GM19467 (cell line): ENCODE data around the gene CBX4.

Source experiments
- ATAC-seq: cut with Tn5 transposase; IDR thresholded peaks from one replicate; pipeline ENCODE4 v1.9.1; 2021; ENCODE audit warnings: mild to moderate bottlenecking, moderate library complexity; ENCODE audit not compliant: unreplicated experiment

The CBX4 gene

DNA sequence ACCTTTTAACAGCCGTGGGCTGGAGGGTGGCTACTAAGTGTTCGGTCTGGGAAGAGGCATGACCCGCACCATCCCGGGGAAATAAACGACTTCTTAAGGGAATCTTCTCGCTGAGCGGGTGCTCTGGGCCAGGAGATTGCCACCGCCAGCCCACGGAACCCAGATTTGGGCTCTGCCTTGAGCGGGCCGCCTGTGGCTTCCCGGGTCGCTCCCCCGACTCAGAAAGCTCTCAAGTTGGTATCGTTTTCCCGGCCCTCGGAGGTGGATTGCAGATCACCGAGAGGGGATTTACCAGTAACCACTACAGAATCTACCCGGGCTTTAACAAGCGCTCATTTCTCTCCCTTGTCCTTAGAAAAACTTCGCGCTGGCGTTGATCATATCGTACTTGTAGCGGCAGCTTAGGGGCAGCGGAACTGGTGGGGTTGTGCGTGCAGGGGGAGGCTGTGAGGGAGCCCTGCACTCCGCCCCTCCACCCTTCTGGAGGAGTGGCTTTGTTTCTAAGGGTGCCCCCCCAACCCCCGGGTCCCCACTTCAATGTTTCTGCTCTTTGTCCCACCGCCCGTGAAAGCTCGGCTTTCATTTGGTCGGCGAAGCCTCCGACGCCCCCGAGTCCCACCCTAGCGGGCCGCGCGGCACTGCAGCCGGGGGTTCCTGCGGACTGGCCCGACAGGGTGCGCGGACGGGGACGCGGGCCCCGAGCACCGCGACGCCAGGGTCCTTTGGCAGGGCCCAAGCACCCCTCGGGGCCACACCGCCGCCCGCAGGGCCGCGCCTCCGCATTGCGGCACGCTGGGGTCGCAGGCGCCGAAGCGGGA is 3.6 kb upstream of the CBX4 start:
- no peak for ATAC-seq

GRCh38 chr17:79842136-79842655 is 3.0 kb upstream of the CBX4 start:
- no peak for ATAC-seq

DNA sequence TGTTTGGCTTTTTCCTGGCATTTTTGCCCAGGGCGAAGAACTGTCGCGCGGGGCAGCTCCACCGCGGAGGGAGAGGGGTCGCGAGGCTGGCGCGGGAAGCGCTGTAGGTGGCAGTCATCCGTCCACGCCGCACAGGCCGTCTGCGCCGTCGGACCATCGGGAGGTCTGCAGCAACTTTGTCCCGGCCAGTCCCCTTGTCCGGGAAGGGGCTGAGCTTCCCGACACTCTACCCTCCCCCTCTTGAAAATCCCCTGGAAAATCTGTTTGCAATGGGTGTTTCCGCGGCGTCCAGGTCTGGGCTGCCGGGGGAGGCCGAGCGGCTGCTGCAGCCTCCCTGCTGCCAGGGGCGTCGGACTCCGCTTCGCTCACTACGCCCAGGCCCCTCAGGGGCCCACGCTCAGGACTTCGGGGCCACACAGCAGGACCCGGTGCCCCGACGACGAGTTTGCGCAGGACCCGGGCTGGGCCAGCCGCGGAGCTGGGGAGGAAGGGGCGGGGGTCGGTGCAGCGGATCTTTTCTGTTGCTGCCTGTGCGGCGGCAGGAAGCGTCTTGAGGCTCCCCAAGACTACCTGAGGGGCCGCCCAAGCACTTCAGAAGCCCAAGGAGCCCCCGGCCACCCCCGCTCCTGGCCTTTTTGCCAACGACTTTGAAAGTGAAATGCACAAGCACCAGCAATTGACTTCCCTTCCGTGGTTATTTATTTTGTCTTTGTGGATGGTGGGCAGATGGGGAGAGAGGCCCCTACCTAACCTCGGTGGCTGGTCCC is 2.3 kb upstream of the CBX4 start:
- ATAC-seq = no peak

- no peak for ATAC-seq
Measured at GRCh38 chr17:79840989-79841286, 1.7 kb upstream of the CBX4 start.

GRCh38 chr17:79840269-79840988 is 1.2 kb upstream of the CBX4 start:
- no peak for ATAC-seq

- peak; percentile 13 for ATAC-seq
Measured at GRCh38 chr17:79838522-79839274, 542 bp downstream of the CBX4 start.

DNA sequence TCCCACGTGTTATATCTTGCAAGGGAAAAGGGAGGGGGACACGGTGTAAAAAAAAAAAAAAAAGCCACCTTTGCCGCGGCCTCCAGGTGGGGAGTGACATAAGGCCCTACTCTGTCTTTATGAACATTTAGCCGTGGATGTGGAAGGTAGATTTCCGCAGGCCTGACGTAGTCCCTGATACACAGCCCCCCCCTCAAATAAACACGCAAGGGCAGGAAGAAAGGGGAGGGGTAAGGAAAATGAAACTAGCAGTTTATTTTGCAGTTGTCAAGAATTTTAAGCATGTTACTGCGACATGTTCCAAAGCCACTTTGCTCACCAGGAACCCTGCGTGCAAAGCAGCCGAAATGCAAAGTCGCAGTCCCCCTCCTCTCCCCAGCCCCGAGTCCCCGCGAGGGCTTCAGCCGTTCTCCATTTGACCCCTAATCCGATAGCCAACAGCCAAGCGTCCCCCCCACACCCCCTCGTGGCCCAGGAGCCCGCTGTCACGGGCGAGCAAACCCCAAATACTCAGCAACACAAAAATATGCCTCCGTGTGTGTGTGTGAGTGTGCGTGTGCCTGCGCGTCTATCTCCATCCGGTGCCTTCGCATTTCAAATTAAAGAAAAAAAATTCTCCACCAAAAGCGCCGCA is 1.2 kb downstream of the CBX4 start:
- ATAC-seq = no peak

DNA sequence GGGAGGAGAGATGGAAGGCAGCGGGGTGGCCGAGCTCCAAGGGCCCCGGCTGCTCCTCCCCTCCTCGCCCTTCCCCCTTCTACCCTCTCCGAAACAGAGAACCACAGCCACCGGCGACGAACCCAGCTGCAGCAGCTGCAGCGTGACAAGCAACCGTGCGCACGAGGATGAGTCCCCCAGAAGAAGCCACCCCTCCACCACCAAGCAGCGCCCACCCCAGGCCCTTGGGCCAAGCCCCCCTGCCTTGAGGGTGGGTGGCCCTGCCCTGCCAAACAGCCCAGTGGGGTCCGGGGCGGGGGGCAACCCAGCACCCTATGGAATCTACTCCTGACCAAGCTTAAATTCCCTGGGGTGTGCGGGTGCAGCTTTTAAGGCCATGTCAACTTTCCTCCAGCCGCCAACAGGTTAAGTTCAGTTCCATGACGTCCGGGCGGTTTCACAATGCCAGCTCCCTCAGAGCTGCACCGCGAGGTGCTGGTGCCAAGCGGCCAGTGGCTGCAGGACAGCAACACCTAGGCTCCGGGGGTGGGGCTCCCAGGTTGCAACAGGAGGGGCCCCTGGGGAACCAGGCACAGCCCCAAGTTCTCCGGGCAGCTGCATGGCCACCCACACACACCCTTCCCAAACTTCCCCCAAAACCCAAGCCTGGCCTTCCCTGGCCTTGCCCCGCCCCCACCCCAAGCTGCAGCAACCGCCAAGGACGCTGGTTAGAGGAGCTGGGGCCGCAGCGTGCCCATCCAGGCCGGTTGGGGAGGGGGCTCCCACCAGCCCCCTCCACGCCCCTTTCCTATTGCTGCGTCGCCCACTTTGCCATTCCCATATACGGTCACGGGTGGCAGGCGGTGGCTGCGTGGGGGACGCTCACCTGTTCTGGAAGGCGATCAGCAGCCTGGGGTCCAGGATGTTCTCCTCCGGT is 2.0 kb downstream of the CBX4 start:
- no peak for ATAC-seq

DNA sequence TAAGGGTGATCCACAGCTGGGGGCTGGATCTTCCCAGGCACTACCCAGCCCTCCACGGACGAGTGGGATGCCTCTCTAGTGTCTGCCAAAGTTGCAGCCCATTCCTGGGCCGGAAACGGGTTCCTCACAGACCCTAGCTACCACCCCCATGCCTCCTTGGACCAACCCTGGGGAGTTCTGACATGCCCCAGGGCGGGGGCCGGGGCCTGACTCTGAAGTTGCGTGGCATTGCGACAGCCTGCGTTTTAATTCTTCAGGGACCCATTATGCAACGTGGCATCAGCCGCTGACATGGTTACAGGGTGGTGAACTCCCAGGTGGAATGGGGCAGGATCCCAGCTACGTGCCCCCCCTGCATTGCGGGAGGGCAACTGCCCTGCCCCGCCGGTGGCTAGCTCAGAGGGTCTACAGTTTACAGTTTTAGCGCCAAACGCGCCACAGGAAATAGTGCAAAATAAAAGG is 2.7 kb downstream of the CBX4 start:
- no peak for ATAC-seq

DNA sequence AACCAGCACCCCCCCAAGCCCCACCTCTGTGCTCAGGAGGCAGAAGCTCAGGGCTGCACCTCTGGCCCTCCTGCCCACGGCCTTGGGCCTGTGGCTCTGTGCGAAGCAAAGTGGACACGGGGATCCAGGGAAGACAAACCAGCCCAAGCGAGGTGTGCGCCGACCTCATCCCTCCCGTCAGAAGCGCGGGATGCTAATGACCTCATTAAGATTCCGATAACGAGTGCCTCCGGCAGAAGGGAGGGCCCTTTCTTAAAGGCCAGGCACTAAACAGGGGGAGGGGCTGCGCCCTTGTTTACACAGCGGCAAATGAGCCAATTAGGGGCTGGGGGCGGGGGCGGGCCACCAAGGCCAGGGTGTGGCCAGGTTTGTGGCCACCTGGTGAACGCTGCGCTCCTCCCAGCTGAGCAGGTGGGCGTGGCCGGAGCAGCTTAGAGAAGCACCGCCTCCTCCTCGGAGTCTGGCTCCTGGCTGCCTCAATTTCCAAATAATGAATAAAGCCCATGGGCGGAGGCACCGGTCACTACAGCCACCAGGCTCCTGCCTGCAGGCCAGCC is 3.2 kb downstream of the CBX4 start:
- ATAC-seq = no peak

DNA sequence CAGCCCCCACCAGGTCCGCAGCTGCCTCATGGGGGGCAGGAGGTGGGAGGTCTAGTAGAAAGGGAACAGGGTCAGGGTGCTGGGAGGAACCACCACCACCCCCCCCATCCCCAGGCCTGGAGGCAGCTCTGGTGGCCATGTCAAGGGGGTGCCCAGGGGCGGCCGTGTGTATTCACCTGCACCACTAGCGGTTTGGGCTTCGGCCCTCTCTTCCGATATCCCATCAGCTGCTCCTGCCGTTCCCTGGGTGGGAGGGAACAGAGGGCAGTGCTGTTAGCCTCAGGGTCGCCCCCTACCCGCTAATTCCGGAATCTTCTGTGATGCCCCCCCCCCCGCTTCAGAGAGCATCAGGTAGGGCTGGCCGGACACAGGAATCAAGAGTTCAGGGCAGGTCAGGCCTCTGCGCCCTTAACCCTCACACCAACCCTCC is 3.8 kb downstream of the CBX4 start:
- ATAC-seq = no peak

DNA sequence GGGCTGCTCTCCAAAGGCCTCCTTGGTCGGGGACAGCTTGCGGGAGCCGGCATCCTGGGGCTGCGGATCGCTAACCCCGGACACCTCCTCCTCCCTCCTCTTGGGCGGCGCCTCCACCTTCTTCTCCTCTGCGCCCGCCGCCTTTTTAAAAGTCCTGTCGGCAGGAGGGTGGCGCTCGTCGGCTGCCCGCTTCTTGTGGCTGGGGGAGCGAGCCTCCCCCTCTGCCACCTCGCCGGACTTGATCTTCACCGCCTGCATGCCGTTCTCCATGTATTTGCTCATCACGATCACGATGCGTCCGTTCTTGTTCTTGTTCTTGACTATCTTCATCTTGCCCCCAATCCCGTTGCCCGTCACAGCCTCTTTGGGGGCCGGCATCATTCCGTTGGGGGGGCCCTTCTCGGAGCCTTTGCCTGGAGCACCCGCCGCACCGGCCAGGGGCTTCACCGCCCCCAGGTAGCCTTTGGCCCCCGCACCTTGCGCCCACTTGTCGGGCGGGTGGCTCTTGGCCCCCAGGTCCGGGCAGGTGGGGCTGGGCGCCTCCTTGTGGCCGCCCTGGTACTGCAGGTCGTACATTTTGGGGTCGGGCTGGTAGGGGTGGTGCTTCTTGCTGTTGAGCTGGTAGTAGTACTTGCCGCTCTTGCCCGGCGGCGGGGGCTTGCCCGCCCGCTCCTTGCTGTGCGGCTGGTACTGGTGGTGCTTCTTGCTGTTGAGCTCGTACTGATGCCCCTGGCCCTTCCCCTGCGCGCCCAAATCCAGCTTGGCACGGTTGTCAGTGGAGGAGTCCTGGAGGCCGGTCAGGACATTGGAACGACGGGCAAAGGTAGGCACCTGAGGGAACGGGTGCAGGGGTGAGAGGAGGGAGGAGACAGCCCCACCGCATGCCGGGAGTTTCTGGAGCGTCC is 4.4 kb downstream of the CBX4 start:
- ATAC-seq = no peak

DNA sequence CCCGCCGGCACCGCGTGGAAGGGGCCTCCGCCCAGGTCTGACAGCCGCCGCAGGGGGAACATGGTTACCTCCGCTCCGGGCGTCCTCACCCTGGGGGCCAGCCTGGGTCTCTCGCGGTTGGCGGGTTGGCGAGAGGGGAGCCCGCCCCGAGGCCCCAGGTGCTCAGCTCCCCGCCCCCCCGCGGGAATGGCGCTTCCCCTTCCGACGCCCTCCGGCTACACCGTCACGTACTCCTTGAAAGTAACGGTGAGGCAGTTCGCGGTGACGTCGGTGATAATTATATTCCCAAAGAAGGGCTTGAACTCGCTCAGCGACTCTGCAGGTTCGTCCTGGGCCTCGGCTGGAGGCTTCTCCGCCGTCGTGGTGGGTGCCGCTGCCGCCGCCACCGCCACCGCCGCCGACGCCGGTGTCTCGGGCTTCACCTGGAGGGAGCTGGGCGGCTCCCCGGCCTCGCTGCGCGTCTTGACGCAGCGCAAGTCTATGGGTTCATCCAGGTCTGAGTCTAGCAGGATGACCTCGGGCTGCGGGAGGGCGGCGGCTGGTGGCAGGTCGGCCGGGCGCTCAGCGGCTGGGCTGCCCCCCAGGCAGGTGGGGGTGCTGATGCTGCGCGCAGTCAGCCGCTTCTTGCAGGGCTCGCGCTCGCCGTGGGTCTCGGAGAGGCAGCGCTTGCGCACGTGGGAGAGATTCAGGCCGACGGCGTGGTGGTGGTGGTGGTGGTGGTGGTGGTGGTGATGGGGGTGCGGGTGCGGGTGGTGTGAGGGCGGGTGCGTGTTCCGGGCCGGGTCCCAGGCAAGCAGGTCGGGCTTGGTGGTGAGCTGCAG is 5.3 kb downstream of the CBX4 start:
- ATAC-seq = no peak

GRCh38 chr17:79833110-79833450 is 6.2 kb downstream of the CBX4 start:
- ATAC-seq = no peak

- no peak for ATAC-seq
Measured at GRCh38 chr17:79832218-79833109, 6.8 kb downstream of the CBX4 start.
